A673 (cell line): Measurements from ENCODE around the gene NAPSA. TPM values are rescaled to one million over a fixed set of nuclear protein-coding genes. Genes with fewer than 3 reads are reported as not detected.

Experiments
- BruUV-seq: library from RNA; stranded (reverse); fragments of 400-500 nt; replicated peaks from 2 replicates; lab custom pipeline; 2021; lab: Mats Ljungman, UMichigan
- CTCF ChIA-PET: fragments of 300-600 bp; sonication (Branson Sonifier 250); formaldehyde crosslinking; loops from one replicate; lab custom pipeline; 2022; ENCODE audit warnings: antibody characterized with exemption; lab: Charles Lee
- POLR2A ChIA-PET: fragments of 300-600 bp; sonication (Branson Sonifier 250); formaldehyde crosslinking; loops from one replicate; lab custom pipeline; 2022; ENCODE audit warnings: antibody characterized with exemption; ENCODE audit not compliant: low non-redundant PET; lab: Charles Lee
- DNase-seq: peaks from one replicate; pipeline ENCODE4 v3.0.0-alpha.2; 2015; ENCODE audit warnings: low spot score
- H3K27ac ChIP-seq: fragments of 200-600 bp; sonication (generic); 2 replicates; pipeline ENCODE4 v1.5.1; 2016; ENCODE audit warnings: mixed run types, low read depth, mild to moderate bottlenecking, mixed read lengths, antibody characterized with exemption, low read length; ENCODE audit not compliant: poor library complexity, severe bottlenecking
- H3K27me3 ChIP-seq: fragments of 200-600 bp; sonication (generic); replicated peaks from 2 replicates; pipeline ENCODE4 v1.6.1; 2017; ENCODE audit warnings: mixed run types, low read depth, mild to moderate bottlenecking, mixed read lengths, antibody characterized with exemption, low read length; ENCODE audit not compliant: insufficient read depth, poor library complexity
- H3K36me3 ChIP-seq: fragments of 200-600 bp; sonication (generic); 2 replicates; pipeline ENCODE4 v1.6.1; 2016; ENCODE audit warnings: mixed run types, mild to moderate bottlenecking, mixed read lengths, antibody characterized with exemption, low read length; ENCODE audit not compliant: insufficient read depth, poor library complexity, severe bottlenecking
- H3K4me1 ChIP-seq: fragments of 200-600 bp; sonication (generic); 2 replicates; pipeline ENCODE4 v1.6.1; 2017; ENCODE audit warnings: mixed run types, mild to moderate bottlenecking, mixed read lengths, antibody characterized with exemption, low read length; ENCODE audit not compliant: insufficient read depth, poor library complexity, severe bottlenecking
- H3K4me3 ChIP-seq: fragments of 200-600 bp; sonication (generic); 2 replicates; pipeline ENCODE4 v1.5.1; 2016; ENCODE audit warnings: low read depth, mixed run types, mild to moderate bottlenecking, mixed read lengths, low read length; ENCODE audit not compliant: poor library complexity, severe bottlenecking
- H3K9me3 ChIP-seq: fragments of 200-600 bp; sonication (generic); 2 replicates; pipeline ENCODE4 v1.6.1; 2016; ENCODE audit warnings: mixed run types, low read depth, mild to moderate bottlenecking, mixed read lengths, antibody characterized with exemption, low read length; ENCODE audit not compliant: poor library complexity, severe bottlenecking
- EZH2 ChIP-seq: fragments of 200-600 bp; sonication (generic); IDR thresholded peaks from 2 replicates; pipeline ENCODE4 v1.6.1; 2017; ENCODE audit warnings: borderline replicate concordance, low read depth, mild to moderate bottlenecking, mixed read lengths, antibody characterized with exemption, low read length; ENCODE audit not compliant: poor library complexity, severe bottlenecking
- intact Hi-C: fragments of 100-400 bp; cut with micrococcal nuclease; formaldehyde crosslinking; loops from one replicate; pipeline ENCODE4 v1.10.0; 2022; ENCODE audit not compliant: unreplicated experiment
- total RNA-seq: library from RNA; stranded (reverse); gene quantifications from 2 replicates; pipeline ENCODE4 v1.2.3, GENCODE V29; 2021
- TF ChIP-seq, protein P1 (sequence below): fragments of 300-800, 200-600 bp; sonication (generic); conservative IDR thresholded peaks from 2 replicates; pipeline ENCODE4 v1.5.1; 2017; ENCODE audit warnings: low read depth, mild to moderate bottlenecking, antibody characterized with exemption, low read length, moderate library complexity, mixed read lengths

The NAPSA gene
- total RNA-seq, 1 experiment from 2014 or later: 0.47 TPM

DNA sequence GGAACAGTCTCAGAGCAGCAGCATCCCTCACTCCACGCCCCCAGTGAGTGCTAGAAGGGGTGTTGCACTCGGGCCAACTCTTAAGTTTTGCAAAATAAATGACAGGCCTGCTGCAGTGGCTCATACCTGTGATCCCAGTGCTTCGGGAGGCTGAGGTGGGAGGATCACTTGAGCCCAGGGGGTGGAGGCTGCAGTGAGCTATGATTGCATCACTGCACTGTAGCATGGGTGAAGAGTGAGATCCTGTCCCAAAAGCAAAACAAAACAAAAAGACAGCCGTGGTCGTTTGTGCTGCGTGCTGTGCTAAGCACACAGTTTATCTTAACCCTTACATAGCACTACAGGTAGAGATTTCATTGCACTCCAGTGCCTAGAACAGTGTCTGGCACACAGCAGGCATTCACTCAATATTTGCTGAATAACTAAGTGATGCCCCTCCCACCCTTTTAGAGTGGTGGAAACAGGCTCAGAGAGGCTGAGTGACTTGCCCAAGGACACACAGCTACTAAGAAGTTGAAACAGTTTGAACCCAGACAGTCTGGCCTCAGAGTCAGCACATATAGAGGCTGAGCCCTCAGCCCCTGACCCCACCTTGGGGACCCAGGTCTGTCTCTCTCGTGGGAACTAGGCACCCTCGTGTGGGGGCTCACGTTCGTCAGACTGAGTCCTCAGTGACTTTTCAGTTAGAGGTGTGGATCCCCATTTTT is 54.5 kb downstream of the NAPSA start:
- H3K27me3 ChIP-seq: peaks cover 18% of the 10 kb centered on the region
- DNase-seq: no peak
- ChIA-PET POLR2A (no interaction called here), CTCF (no interaction called here)
- intact Hi-C loops: no loop called here
- H3K36me3 ChIP-seq: no peaks in the 10 kb centered on the region
- TF ChIP-seq EZH2: no peak
- TF ChIP-seq, protein P1, sequence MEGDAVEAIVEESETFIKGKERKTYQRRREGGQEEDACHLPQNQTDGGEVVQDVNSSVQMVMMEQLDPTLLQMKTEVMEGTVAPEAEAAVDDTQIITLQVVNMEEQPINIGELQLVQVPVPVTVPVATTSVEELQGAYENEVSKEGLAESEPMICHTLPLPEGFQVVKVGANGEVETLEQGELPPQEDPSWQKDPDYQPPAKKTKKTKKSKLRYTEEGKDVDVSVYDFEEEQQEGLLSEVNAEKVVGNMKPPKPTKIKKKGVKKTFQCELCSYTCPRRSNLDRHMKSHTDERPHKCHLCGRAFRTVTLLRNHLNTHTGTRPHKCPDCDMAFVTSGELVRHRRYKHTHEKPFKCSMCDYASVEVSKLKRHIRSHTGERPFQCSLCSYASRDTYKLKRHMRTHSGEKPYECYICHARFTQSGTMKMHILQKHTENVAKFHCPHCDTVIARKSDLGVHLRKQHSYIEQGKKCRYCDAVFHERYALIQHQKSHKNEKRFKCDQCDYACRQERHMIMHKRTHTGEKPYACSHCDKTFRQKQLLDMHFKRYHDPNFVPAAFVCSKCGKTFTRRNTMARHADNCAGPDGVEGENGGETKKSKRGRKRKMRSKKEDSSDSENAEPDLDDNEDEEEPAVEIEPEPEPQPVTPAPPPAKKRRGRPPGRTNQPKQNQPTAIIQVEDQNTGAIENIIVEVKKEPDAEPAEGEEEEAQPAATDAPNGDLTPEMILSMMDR: no peak
- H3K9me3 ChIP-seq: no peaks in the 10 kb centered on the region
- peaks cover 23% of the 10 kb centered on the region for H3K4me1 ChIP-seq
- no peak overlapping the region for H3K27ac ChIP-seq
- no TSS peak for BruUV-seq
- H3K4me3 ChIP-seq: no peak overlapping the region

DNA sequence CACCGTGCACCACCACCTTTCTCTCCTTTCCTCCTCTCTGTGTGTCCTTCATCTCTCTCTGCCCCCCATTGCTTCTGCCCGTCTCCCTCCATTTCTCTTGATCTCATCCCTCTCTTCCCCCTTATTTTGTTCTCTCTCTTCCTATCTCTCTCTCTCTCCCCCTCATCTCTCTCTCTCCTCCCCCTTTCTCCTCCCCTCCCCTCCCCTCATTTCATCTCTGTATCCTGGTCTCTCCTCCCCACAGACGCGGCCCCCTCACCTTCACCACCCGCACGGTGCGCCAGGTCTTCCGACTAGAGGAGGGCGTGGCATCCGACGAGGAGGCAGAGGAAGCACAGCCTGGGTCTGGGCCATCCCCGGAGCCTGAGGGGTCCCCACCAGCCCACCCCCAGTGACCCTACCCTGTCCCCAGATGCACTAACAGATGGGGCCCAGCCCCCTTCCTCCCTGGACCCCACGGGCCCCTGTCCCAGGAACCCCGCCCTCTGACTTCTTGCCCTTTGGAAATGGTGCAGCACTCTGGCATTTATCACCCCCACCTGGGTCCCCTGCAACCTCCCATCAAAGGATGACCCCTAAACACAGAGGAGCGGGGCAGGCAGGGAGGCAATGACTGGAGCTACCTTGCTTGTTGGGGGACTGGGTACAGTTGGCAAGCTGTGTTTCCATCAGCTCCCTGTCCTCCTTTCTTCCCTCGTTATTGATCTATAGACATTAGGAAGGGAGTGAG is 55.9 kb downstream of the NAPSA start:
- TF ChIP-seq, protein P1: no peak
- no peak for TF ChIP-seq EZH2
- Histone ChIP-seq H3K9me3 (no peaks in the 10 kb centered on the region), H3K27ac (no peak overlapping the region), H3K4me1 (peaks cover 15% of the 10 kb centered on the region), H3K36me3 (no peaks in the 10 kb centered on the region), H3K4me3 (no peak overlapping the region), H3K27me3 (peaks cover 10% of the 10 kb centered on the region)
- ChIA-PET CTCF (no interaction called here), POLR2A (no interaction called here)
- intact Hi-C loops: no loop called here
- DNase-seq: no peak
- no TSS peak for BruUV-seq

GRCh38 chr19:50308991-50309390 is 56.4 kb downstream of the NAPSA start:
- peaks cover 11% of the 10 kb centered on the region for H3K4me1 ChIP-seq
- no peaks in the 10 kb centered on the region for H3K9me3 ChIP-seq
- no peaks in the 10 kb centered on the region for H3K36me3 ChIP-seq
- no peak for TF ChIP-seq EZH2
- TF ChIP-seq, protein P1: no peak
- no peak for DNase-seq
- peaks cover 6% of the 10 kb centered on the region for H3K27me3 ChIP-seq
- ChIA-PET CTCF (no interaction called here), POLR2A (no interaction called here)
- no peak overlapping the region for H3K27ac ChIP-seq
- no peak overlapping the region for H3K4me3 ChIP-seq
- BruUV-seq: no TSS peak
- intact Hi-C loops: no loop called here

Other genes with a start within 250 kb of the NAPSA start
- gene IZUMO2, start 202.4 kb downstream of the NAPSA start, total RNA-seq: not detected in 2 replicates
- gene MYH14, start 162.0 kb downstream of the NAPSA start, total RNA-seq: 0.84 and 1.4 TPM in 2 replicates
- 6.4 and 6.7 TPM in 2 replicates for gene KCNC3, start 36.3 kb downstream of the NAPSA start, total RNA-seq
- gene NR1H2, start 10.8 kb upstream of the NAPSA start, total RNA-seq: 42.7 and 45.0 TPM in 2 replicates
- 143 and 155 TPM in 2 replicates for gene POLD1, start 18.7 kb upstream of the NAPSA start, total RNA-seq
- 0.20 and 0.75 TPM in 2 replicates for gene SPIB, start 53.3 kb upstream of the NAPSA start, total RNA-seq
- 0.09 TPM in 1 of 2 replicates, not detected in the other for gene MYBPC2, start 67.3 kb upstream of the NAPSA start, total RNA-seq
- gene EMC10, start 110.9 kb upstream of the NAPSA start, total RNA-seq: 99.2 and 108 TPM in 2 replicates
- 0.59 and 0.84 TPM in 2 replicates for gene GARIN5A, start 111.2 kb upstream of the NAPSA start, total RNA-seq
- gene JOSD2, start 145.6 kb upstream of the NAPSA start, total RNA-seq: 26.8 and 31.9 TPM in 2 replicates
- gene ASPDH, start 148.3 kb upstream of the NAPSA start, total RNA-seq: 0.45 TPM in 1 of 2 replicates, not detected in the other
- 23.1 and 24.9 TPM in 2 replicates for gene LRRC4B, start 202.8 kb upstream of the NAPSA start, total RNA-seq